NB4 (cell line): ENCODE measurements around the gene CEP83.
A peak's percentile ranks its signal among the peaks of the same experiment; 100 is the strongest.

Experiments
- DNase-seq: peaks from one replicate; pipeline ENCODE4 v3.0.0; 2010; ENCODE audit warnings: low read depth
- H3K4me3 ChIP-seq: one replicate; pipeline ENCODE4 v1.5.1; 2011; ENCODE audit warnings: mild to moderate bottlenecking, low read depth, low read length, moderate library complexity
- CTCF ChIP-seq: IDR thresholded peaks from one replicate; pipeline ENCODE4 v1.5.1; 2012; ENCODE audit warnings: low read depth, low read length
- MYC ChIP-seq: IDR thresholded peaks from 2 replicates; pipeline ENCODE4 v1.6.1; 2011; ENCODE audit warnings: low read depth, low read length
- POLR2A ChIP-seq: IDR thresholded peaks from 2 replicates; pipeline ENCODE4 v1.6.1; 2011; ENCODE audit warnings: mild to moderate bottlenecking; ENCODE audit not compliant: insufficient read length; ENCODE audit errors: extremely low read depth
- TF ChIP-seq, protein P1 (sequence below): IDR thresholded peaks from 2 replicates; pipeline ENCODE4 v1.6.1; 2011; ENCODE audit warnings: low read depth, low read length

Gene CEP83

GRCh38 chr12:94304012-94304411, 155.7 kb downstream of the CEP83 start:
- no peak overlapping the region for H3K4me3 ChIP-seq
- DNase-seq, result no peak
- TF ChIP-seq POLR2A, result no peak
- TF ChIP-seq CTCF, result no peak
- no peak for TF ChIP-seq MYC
- TF ChIP-seq, protein P1, sequence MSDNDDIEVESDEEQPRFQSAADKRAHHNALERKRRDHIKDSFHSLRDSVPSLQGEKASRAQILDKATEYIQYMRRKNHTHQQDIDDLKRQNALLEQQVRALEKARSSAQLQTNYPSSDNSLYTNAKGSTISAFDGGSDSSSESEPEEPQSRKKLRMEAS, result no peak

GRCh38 chr12:94299846-94300245, 159.8 kb downstream of the CEP83 start:
- H3K4me3 ChIP-seq, result no peak overlapping the region
- DNase-seq, result no peak
- TF ChIP-seq MYC, result no peak
- no peak for TF ChIP-seq POLR2A
- no peak for TF ChIP-seq CTCF
- TF ChIP-seq, protein P1, result no peak

DNA sequence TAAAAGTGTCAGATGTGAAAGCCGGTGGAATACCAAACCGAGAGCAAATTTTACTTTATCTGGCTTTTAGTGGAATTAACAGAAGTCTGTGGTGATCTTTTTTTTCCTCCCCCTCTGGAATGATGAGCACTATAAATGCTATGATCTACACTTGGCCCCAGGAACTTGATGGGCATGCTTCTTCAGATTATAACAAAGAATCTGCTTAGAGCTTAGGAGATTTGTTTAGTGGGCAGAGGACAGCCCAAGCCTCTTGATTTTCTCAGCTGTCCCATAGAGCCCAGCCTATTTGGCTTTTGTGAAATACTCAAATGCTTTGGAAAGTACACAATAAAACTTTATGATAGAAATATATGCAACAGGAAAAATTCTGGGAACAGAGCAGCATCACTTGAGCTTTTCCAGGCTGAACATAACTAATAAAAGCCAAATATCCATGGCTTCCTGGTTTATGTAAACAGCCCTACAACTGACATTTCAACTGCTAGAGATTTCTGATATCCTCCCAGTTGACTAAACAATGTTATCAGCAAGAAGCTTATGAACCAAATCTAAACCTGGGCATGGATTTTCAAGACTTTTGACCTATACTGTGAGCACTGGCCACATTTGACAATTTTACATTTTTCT, 161.7 kb downstream of the CEP83 start:
- H3K4me3 ChIP-seq, result no peak overlapping the region
- TF ChIP-seq CTCF (no peak), MYC (no peak), POLR2A (no peak)
- TF ChIP-seq, protein P1, result no peak
- DNase-seq, result no peak

GRCh38 chr12:94297096-94297699, 162.5 kb downstream of the CEP83 start:
- TF ChIP-seq POLR2A, result no peak
- no peak for TF ChIP-seq CTCF
- TF ChIP-seq, protein P1, result no peak
- no peak for TF ChIP-seq MYC
- no peak for DNase-seq
- no peak overlapping the region for H3K4me3 ChIP-seq

DNA sequence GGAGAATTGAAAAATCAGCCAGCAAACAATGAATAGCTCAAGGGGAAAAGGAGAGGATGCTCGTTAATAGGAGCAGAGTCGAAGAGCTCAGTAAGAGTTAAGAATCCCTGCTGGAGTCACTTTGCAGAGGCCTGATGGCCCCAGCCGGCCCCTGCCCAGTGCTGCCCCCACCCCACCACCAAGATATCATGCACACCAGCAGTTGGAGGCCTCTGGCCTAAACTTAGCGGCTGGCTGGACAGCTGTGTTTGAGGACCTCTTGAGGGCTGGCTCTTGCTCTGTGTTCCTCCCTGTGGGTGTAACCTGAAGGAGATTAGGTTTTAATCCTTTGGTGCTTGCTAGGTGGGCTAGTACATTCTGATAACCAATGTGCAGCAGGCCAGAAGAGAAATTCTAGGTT, 169.3 kb downstream of the CEP83 start:
- no peak overlapping the region for H3K4me3 ChIP-seq
- TF ChIP-seq POLR2A (no peak), MYC (no peak), CTCF (peak; percentile 0)
- TF ChIP-seq, protein P1, result no peak
- no peak for DNase-seq
